MCF 10A (cell line): ENCODE measurements around the gene NBEAL1. TPM values are rescaled to one million over a fixed set of nuclear protein-coding genes. Genes with fewer than 3 reads are reported as not detected.
"Not testable (repeated sequence)": the region's sequence is repeated elsewhere in the genome, so short reads cannot be mapped to it uniquely, and the experiment has no call there.

Source experiments
- BruUV-seq: library from RNA; stranded (reverse); fragments of 400-500 nt; replicated peaks from 2 replicates; lab custom pipeline; 2021; lab: Mats Ljungman, UMichigan
- CTCF ChIA-PET: fragments of 300-600 bp; sonication (Branson Sonifier 250); formaldehyde crosslinking; extraction: SDS; loops from one replicate; lab custom pipeline; 2021; ENCODE audit warnings: antibody characterized with exemption, inconsistent platforms; lab: Yijun Ruan, JAX
- POLR2A ChIA-PET: fragments of 300-600, 350-650 bp; sonication (Branson Sonifier 250); formaldehyde crosslinking; extraction: SDS; loops from one replicate; lab custom pipeline; 2020; ENCODE audit warnings: antibody characterized with exemption, inconsistent platforms; lab: Yijun Ruan, JAX
- DNase-seq: peaks from one replicate; pipeline ENCODE4 v3.0.0-alpha.2; 2018; ENCODE audit not compliant: unreplicated experiment
- H3K27ac Mint-ChIP-seq: one replicate; pipeline ENCODE4 v1.8.0; 2022; ENCODE audit warnings: mild to moderate bottlenecking, low read depth, mixed read lengths; ENCODE audit not compliant: unreplicated experiment
- H3K27me3 Mint-ChIP-seq: one replicate; pipeline ENCODE4 v1.8.0; 2022; ENCODE audit warnings: mixed read lengths; ENCODE audit not compliant: insufficient read depth, unreplicated experiment
- H3K36me3 Mint-ChIP-seq: one replicate; pipeline ENCODE4 v1.8.0; 2022; ENCODE audit warnings: mild to moderate bottlenecking, moderate library complexity, mixed read lengths; ENCODE audit not compliant: insufficient read depth, unreplicated experiment
- H3K4me1 Mint-ChIP-seq: one replicate; pipeline ENCODE4 v1.8.0; 2022; ENCODE audit warnings: mixed read lengths; ENCODE audit not compliant: insufficient read depth, unreplicated experiment
- H3K4me3 Mint-ChIP-seq: one replicate; pipeline ENCODE4 v1.8.0; 2022; ENCODE audit warnings: mild to moderate bottlenecking, moderate library complexity, mixed read lengths; ENCODE audit not compliant: unreplicated experiment
- H3K9me3 Mint-ChIP-seq: one replicate; pipeline ENCODE4 v1.8.0; 2022; ENCODE audit warnings: mixed read lengths; ENCODE audit not compliant: unreplicated experiment
- intact Hi-C: fragments of 100-400 bp; cut with micrococcal nuclease; formaldehyde crosslinking; loops from 2 replicates; pipeline ENCODE4 v1.14.1; 2022
- total RNA-seq: library from RNA; stranded (reverse); gene quantifications from 2 replicates; pipeline ENCODE4 v1.2.3, GENCODE V29; 2022
- TF ChIP-seq, protein P1 (sequence below): fragments of 200-600 bp; IDR thresholded peaks from one replicate; pipeline ENCODE4 v1.8.0; 2022; ENCODE audit warnings: antibody characterized with exemption, mild to moderate bottlenecking; ENCODE audit not compliant: unreplicated experiment

NBEAL1 gene
- total RNA-seq, 1 experiment from 2014 or later, result 18.8 TPM

DNA sequence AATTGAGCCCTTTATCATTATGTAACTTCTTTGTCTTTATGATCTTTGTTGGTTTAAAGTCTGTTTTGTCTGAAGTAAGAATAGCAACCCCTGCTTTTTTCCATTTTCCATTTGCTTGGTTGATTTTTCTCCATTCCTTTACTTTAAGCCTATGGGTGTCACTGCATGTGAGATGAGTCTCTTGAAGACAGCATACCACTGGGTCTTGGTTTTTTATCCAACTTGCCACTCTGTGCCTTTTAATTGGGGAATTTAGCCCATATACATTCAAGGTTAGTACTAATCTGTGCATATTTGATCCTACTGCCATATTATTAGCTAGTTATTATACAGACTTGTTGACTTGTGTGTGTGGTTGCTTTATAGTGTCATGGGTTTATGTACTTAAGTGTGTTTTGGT is 89.6 kb downstream of the NBEAL1 start:
- intact Hi-C loops, result no loop called here
- no peak overlapping the region for H3K4me3 Mint-ChIP-seq
- no peaks in the 10 kb centered on the region for H3K27me3 Mint-ChIP-seq
- no TSS peak for BruUV-seq
- no peak for DNase-seq
- no peak overlapping the region for H3K27ac Mint-ChIP-seq
- peaks cover 47% of the 10 kb centered on the region for H3K36me3 Mint-ChIP-seq
- ChIA-PET CTCF (interaction anchor here (0.6 to 1.2 kb wide), 2 partner anchors 231 to 840 kb away, joined by 3 read pairs; no protein-coding TSS in a partner anchor), POLR2A (interaction anchor here (0.6 kb wide), 1 partner anchor 708 kb away, joined by 3 read pairs; no protein-coding TSS in a partner anchor)
- peaks cover 11% of the 10 kb centered on the region for H3K9me3 Mint-ChIP-seq
- TF ChIP-seq, protein P1, sequence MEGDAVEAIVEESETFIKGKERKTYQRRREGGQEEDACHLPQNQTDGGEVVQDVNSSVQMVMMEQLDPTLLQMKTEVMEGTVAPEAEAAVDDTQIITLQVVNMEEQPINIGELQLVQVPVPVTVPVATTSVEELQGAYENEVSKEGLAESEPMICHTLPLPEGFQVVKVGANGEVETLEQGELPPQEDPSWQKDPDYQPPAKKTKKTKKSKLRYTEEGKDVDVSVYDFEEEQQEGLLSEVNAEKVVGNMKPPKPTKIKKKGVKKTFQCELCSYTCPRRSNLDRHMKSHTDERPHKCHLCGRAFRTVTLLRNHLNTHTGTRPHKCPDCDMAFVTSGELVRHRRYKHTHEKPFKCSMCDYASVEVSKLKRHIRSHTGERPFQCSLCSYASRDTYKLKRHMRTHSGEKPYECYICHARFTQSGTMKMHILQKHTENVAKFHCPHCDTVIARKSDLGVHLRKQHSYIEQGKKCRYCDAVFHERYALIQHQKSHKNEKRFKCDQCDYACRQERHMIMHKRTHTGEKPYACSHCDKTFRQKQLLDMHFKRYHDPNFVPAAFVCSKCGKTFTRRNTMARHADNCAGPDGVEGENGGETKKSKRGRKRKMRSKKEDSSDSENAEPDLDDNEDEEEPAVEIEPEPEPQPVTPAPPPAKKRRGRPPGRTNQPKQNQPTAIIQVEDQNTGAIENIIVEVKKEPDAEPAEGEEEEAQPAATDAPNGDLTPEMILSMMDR, result no peak
- H3K4me1 Mint-ChIP-seq, result no peaks in the 10 kb centered on the region

DNA sequence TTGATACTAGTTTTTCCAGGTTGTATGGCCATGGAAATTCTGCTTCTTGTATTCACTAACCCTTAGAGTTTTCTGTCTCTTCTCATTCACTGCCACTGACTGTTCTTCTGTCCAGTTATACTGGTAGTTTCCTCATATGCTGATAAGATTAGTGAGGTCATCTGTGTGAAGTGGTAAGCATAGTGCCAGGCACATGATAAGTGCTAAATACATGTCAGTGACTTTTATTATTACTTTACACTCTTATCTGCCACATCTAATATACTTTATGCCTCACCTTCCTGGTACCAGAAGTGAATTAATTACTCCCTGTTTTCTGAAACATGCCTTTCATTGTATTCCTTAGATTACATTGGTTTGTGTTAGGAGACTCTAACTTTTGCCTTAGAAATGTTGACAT is 91.3 kb downstream of the NBEAL1 start:
- Mint-ChIP-seq H3K4me1 (no peaks in the 10 kb centered on the region), H3K4me3 (no peak overlapping the region), H3K9me3 (peaks cover 11% of the 10 kb centered on the region), H3K27me3 (no peaks in the 10 kb centered on the region), H3K36me3 (peaks cover 54% of the 10 kb centered on the region), H3K27ac (no peak overlapping the region)
- ChIA-PET CTCF (no interaction called here), POLR2A (no interaction called here)
- DNase-seq, result no peak
- TF ChIP-seq, protein P1, result no peak
- intact Hi-C loops, result no loop called here
- BruUV-seq, result no TSS peak

DNA sequence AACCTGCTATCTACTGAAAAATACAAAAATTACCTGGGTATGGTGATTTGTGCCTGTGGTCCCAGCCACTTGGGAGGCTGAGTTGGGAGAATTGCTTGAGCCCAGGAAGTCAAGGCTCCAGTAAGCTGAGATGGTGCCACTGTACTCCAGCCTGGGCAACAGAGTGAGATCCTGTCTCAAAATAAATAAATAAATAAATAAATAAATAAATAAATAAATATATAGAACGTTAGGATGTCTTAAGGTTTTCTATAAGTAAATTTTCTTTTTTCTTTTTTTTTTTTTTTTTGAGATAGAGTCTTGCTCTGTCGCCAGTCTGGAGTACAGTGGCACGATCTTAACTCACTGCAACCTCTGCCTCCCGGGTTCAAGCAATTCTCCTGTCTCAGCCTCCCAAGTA is 95.8 kb downstream of the NBEAL1 start:
- H3K27me3 Mint-ChIP-seq, BruUV-seq, H3K4me1 Mint-ChIP-seq, H3K4me3 Mint-ChIP-seq, POLR2A ChIA-PET, H3K9me3 Mint-ChIP-seq, H3K27ac Mint-ChIP-seq, intact Hi-C loops, DNase-seq: not testable (repeated sequence)
- peaks cover 56% of the 10 kb centered on the region for H3K36me3 Mint-ChIP-seq
- CTCF ChIA-PET, result interaction anchor here (0.7 to 1.0 kb wide), 2 partner anchors 201 to 522 kb away, joined by 3 read pairs; no protein-coding TSS in a partner anchor

DNA sequence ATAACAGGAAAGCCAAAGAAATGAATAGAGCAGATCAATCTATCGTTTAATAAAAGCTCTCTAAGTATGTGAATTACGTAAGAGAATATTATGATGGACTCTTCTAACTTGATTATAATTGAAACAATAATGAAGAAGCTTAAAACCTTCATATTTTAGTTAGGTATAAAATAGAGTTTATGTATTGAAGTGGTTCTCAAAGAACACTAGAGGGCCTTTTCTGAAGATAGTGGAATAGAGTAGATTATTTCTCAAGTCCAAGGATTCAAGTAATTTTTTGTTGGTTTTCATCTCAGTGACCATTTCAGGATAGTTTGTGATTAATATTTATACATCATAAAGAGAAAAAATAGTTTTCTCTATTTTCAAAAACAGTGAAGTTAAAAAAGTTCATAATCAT is 97.7 kb downstream of the NBEAL1 start:
- ChIA-PET CTCF (interaction anchor here (0.7 kb wide), 1 partner anchor 522 kb away, joined by 3 read pairs; no protein-coding TSS in a partner anchor), POLR2A (interaction anchor here (0.7 kb wide), 1 partner anchor 201 kb away, joined by 3 read pairs; the partner anchor contains the start of gene WDR12)
- TF ChIP-seq, protein P1, result no peak
- no peaks in the 10 kb centered on the region for H3K9me3 Mint-ChIP-seq
- peaks cover 70% of the 10 kb centered on the region for H3K36me3 Mint-ChIP-seq
- intact Hi-C loops, result no loop called here
- no peak overlapping the region for H3K27ac Mint-ChIP-seq
- H3K27me3 Mint-ChIP-seq, result no peaks in the 10 kb centered on the region
- BruUV-seq, result no TSS peak
- H3K4me1 Mint-ChIP-seq, result no peaks in the 10 kb centered on the region
- no peak for DNase-seq
- H3K4me3 Mint-ChIP-seq, result no peak overlapping the region

DNA sequence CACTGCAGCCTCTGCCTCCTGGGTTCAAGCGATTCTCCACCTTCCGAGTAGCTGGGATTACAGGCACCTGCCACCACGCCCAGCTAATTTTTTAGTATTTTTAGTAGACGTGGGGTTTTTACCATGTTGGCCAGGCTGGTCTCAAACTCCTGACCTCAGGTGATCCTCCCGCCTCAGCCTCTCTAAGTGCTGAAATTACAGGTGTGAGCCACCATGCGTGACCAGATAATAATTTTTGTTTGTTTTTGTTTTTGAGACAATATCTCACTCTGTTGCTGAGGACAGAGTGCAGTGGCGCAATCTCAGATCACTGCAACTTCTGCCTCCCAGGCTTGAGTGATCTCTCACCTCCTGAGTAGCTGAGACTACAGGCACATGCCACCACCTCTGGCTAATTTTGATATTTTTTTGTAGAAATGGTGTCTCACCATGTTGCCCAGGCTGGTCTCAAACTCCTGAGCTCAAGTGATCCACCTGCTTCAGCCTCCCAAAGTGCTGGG is 100.6 kb downstream of the NBEAL1 start:
- H3K4me3 Mint-ChIP-seq, DNase-seq, H3K9me3 Mint-ChIP-seq, H3K27ac Mint-ChIP-seq, BruUV-seq, H3K4me1 Mint-ChIP-seq, POLR2A ChIA-PET, intact Hi-C loops, H3K27me3 Mint-ChIP-seq: not testable (repeated sequence)
- H3K36me3 Mint-ChIP-seq, result peaks cover 44% of the 10 kb centered on the region
- CTCF ChIA-PET, result interaction anchor here (1.2 kb wide), 1 partner anchor 9 kb away, joined by 3 read pairs; no protein-coding TSS in a partner anchor
